ENCODE data around the gene TMED1.

- TF ChIP-seq CTCF (IDR thresholded peaks at IDR 0.05; ENCODE audit: poor library complexity) = no peak
- TF ChIP-seq EZH2 (IDR thresholded peaks at IDR 0.05; ENCODE audit: borderline replicate concordance) = no peak
Observed at GRCh38 chr19:10862561-10863106, 26.6 kb upstream of the TMED1 start.
